PFSK-1 (cell line): Measurements from ENCODE around the gene PTPRN2.

Source experiments
- FOXP2 ChIP-seq: optimal IDR thresholded peaks from 2 replicates; pipeline ENCODE3; 2011; ENCODE audit warnings: borderline replicate concordance, control low read depth, inconsistent platforms; ENCODE audit not compliant: insufficient read depth; ENCODE audit errors: extremely low read length, extremely low read depth
- POLR2AphosphoS5 ChIP-seq: IDR thresholded peaks from 2 replicates; pipeline ENCODE4 v1.6.1; 2012; ENCODE audit warnings: low read depth, mild to moderate bottlenecking, control low read depth, low read length, moderate library complexity
- SIN3A ChIP-seq: IDR thresholded peaks from 2 replicates; pipeline ENCODE4 v1.6.1; 2012; ENCODE audit warnings: mild to moderate bottlenecking, low read length, moderate library complexity, borderline replicate concordance; ENCODE audit not compliant: insufficient read depth
- TAF1 ChIP-seq: IDR thresholded peaks from 2 replicates; pipeline ENCODE4 v1.6.1; 2012; ENCODE audit warnings: low read length, control low read depth, borderline replicate concordance; ENCODE audit not compliant: insufficient read depth
- TF ChIP-seq, protein P1 (sequence below), 2 experiments: IDR thresholded peaks; 2 replicates each; pipeline versions ENCODE4 v1.6.1 to v1.8.0; 2011 to 2012; ENCODE audit warnings: low read depth in 2 of 2, low read length in 2 of 2, control low read depth in 1 of 2, inconsistent platforms in 1 of 2, mild to moderate bottlenecking in 1 of 2, moderate library complexity in 1 of 2; ENCODE audit not compliant: insufficient read depth in 1 of 2

PTPRN2 gene

GRCh38 chr7:157551325-157552070 lies 1036.1 kb downstream of the PTPRN2 start:
- TF ChIP-seq, protein P1, sequence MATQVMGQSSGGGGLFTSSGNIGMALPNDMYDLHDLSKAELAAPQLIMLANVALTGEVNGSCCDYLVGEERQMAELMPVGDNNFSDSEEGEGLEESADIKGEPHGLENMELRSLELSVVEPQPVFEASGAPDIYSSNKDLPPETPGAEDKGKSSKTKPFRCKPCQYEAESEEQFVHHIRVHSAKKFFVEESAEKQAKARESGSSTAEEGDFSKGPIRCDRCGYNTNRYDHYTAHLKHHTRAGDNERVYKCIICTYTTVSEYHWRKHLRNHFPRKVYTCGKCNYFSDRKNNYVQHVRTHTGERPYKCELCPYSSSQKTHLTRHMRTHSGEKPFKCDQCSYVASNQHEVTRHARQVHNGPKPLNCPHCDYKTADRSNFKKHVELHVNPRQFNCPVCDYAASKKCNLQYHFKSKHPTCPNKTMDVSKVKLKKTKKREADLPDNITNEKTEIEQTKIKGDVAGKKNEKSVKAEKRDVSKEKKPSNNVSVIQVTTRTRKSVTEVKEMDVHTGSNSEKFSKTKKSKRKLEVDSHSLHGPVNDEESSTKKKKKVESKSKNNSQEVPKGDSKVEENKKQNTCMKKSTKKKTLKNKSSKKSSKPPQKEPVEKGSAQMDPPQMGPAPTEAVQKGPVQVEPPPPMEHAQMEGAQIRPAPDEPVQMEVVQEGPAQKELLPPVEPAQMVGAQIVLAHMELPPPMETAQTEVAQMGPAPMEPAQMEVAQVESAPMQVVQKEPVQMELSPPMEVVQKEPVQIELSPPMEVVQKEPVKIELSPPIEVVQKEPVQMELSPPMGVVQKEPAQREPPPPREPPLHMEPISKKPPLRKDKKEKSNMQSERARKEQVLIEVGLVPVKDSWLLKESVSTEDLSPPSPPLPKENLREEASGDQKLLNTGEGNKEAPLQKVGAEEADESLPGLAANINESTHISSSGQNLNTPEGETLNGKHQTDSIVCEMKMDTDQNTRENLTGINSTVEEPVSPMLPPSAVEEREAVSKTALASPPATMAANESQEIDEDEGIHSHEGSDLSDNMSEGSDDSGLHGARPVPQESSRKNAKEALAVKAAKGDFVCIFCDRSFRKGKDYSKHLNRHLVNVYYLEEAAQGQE (IDR thresholded peaks at IDR 0.05; ENCODE audit: insufficient read depth in 1 of 2, low read depth in 2 of 2, low read length in 2 of 2), result no peak
- TF ChIP-seq FOXP2 (no peak), TAF1 (no peak), SIN3A (no peak), POLR2AphosphoS5 (no peak)

- TF ChIP-seq POLR2AphosphoS5 (no peak), TAF1 (no peak), FOXP2 (no peak), SIN3A (no peak)
- TF ChIP-seq, protein P1 (IDR thresholded peaks at IDR 0.05; ENCODE audit: insufficient read depth in 1 of 2, low read depth in 2 of 2, low read length in 2 of 2), result no peak
These were observed 1037.0 kb downstream of the PTPRN2 start for GRCh38 chr7:157550300-157551275.

DNA sequence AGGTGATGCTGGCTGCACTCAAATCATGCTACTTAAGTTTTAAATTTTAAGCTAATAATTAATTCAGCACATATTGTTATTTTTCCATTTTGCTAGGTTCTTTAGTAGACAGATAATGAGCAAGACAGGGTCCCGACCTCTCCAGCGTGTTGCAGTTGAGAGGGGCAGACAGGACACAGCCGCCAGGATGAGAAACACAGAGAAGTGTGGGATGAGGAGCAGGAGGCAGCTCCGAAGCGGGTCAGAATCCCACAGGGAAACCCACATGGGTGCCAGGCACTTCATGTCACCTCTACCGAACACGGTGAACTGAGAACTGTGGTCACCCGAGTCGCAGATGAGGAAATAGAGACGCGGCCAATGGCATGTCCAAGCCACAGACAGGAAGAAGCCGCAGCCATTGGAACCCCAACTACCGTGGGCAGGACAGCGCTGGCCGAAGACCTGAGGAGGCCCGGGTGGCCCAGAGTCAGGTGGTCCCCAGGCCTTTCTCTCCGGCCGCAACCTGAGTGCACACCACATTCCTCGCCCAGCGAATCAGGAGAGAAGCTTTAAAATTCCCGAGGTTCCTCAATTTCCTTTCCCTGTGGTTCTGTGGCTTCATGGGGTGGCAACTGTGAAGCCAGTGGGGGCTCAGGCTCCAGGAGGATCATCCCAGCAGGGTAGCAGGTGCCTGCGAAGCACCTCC lies 1037.9 kb downstream of the PTPRN2 start:
- TF ChIP-seq POLR2AphosphoS5, result no peak
- no peak for TF ChIP-seq FOXP2
- TF ChIP-seq SIN3A, result no peak
- TF ChIP-seq TAF1, result no peak
- TF ChIP-seq, protein P1 (IDR thresholded peaks at IDR 0.05; ENCODE audit: insufficient read depth in 1 of 2, low read depth in 2 of 2, low read length in 2 of 2), result no peak

DNA sequence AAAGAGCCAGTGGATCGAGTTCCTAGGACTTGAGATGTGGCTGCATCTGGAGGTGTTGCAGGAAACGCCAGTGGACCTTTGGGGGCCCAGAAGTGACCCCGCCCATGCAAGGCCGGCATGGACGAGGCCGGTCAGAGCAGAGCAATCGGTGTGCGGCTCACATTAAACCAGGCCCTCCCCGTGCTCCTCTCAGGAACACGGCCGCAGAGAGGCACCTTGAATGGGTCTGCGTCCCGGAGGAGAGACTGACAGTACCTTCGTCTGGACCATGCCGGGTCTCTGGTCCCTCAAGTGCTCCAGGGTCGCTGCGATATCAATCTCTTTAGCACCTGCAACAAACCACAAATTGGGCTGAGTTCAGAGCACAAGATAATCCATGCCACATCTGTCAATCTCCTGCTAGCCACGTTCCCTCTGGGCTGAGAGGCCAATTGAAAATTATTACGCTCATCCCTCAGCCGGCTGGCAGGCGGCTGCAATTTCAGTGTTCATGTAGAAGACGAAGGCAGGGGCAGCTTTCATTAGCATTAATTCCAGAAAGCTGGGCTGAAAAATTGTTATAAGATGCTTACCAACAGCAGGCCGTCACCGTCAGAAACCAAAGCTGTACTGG lies 1038.8 kb downstream of the PTPRN2 start:
- no peak for TF ChIP-seq POLR2AphosphoS5
- TF ChIP-seq SIN3A, result no peak
- TF ChIP-seq, protein P1 (IDR thresholded peaks at IDR 0.05; ENCODE audit: insufficient read depth in 1 of 2, low read depth in 2 of 2, low read length in 2 of 2), result no peak
- no peak for TF ChIP-seq FOXP2
- no peak for TF ChIP-seq TAF1
